DOHH2 (cell line): ENCODE data around the gene HMG20B.

Experiments
- H3F3A ChIP-seq: fragments of 200-600 bp; sonication (generic), shearing (Covaris generic); 2 replicates; pipeline ENCODE4 v1.6.0; 2016; ENCODE audit warnings: antibody characterized with exemption, mild to moderate bottlenecking; ENCODE audit not compliant: control insufficient read depth, insufficient read depth
- H3K27ac ChIP-seq: fragments of 200-600 bp; sonication (generic); 2 replicates; pipeline ENCODE4 v1.5.1; 2014; ENCODE audit warnings: low read depth, mild to moderate bottlenecking, low read length, moderate library complexity
- H3K27me3 ChIP-seq: fragments of 200-600 bp; sonication (generic); 2 replicates; pipeline ENCODE4 v1.6.1; 2014; ENCODE audit warnings: mild to moderate bottlenecking, low read length, mixed read lengths; ENCODE audit not compliant: control insufficient read depth
- H3K36me3 ChIP-seq: fragments of 200-600 bp; sonication (generic); 2 replicates; pipeline ENCODE4 v1.6.1; 2014; ENCODE audit warnings: mild to moderate bottlenecking, low read length, moderate library complexity, mixed read lengths; ENCODE audit not compliant: control insufficient read depth
- H3K4me1 ChIP-seq: fragments of 200-600 bp; sonication (generic); 2 replicates; pipeline ENCODE4 v1.6.1; 2014; ENCODE audit warnings: mild to moderate bottlenecking, low read length, mixed read lengths; ENCODE audit not compliant: control insufficient read depth
- H3K4me2 ChIP-seq: fragments of 200-600 bp; sonication (generic); 2 replicates; pipeline ENCODE4 v1.6.0; 2014; ENCODE audit warnings: mild to moderate bottlenecking, low read length, moderate library complexity
- H3K4me3 ChIP-seq: fragments of 200-600 bp; sonication (generic); 2 replicates; pipeline ENCODE4 v1.5.1; 2014; ENCODE audit warnings: mild to moderate bottlenecking, low read length, mixed read lengths
- H3K79me2 ChIP-seq: fragments of 200-600 bp; sonication (generic); 2 replicates; pipeline ENCODE4 v1.6.1; 2014; ENCODE audit warnings: mild to moderate bottlenecking, low read length, mixed read lengths; ENCODE audit not compliant: control insufficient read depth
- H3K9me2 ChIP-seq: fragments of 200-600 bp; sonication (generic); replicated peaks from 2 replicates; pipeline ENCODE4 v1.6.1; 2014; ENCODE audit warnings: mild to moderate bottlenecking, low read length, mixed read lengths; ENCODE audit not compliant: control insufficient read depth
- H3K9me3 ChIP-seq: fragments of 200-600 bp; sonication (generic); 2 replicates; pipeline ENCODE4 v1.6.1; 2014; ENCODE audit warnings: antibody characterized with exemption, low read length, mixed read lengths; ENCODE audit not compliant: control insufficient read depth, insufficient read depth
- H4K20me1 ChIP-seq: fragments of 200-600 bp; sonication (generic); 2 replicates; pipeline ENCODE4 v1.6.0; 2014; ENCODE audit warnings: low read depth, mild to moderate bottlenecking, antibody characterized with exemption, low read length, moderate library complexity; ENCODE audit not compliant: control insufficient read depth, insufficient read depth
- CTCF ChIP-seq: fragments of 200-600 bp; sonication (generic); IDR thresholded peaks from one replicate; pipeline ENCODE4 v1.5.1; 2014; ENCODE audit warnings: antibody characterized with exemption, mild to moderate bottlenecking, low read depth, low read length; ENCODE audit not compliant: poor library complexity, severe bottlenecking
- EZH2phosphoT487 ChIP-seq: fragments of 200-600 bp; sonication (generic); IDR thresholded peaks from 2 replicates; pipeline ENCODE4 v1.6.1; 2017; ENCODE audit warnings: borderline replicate concordance, mild to moderate bottlenecking, antibody characterized with exemption, low read length, moderate library complexity, mixed read lengths

HMG20B gene

GRCh38 chr19:3589439-3589838 is 16.7 kb downstream of the HMG20B start:
- H3K27ac ChIP-seq, result no peak overlapping the region
- H3K27me3 ChIP-seq, result no peaks in the 10 kb centered on the region
- no peaks in the 10 kb centered on the region for H3K79me2 ChIP-seq
- no peaks in the 10 kb centered on the region for H3K4me1 ChIP-seq
- no peaks in the 10 kb centered on the region for H3K9me2 ChIP-seq
- no peak overlapping the region for H3K4me2 ChIP-seq
- TF ChIP-seq CTCF (no peak), EZH2phosphoT487 (no peak)
- H3K36me3 ChIP-seq, result no peaks in the 10 kb centered on the region
- peaks cover 20% of the 10 kb centered on the region; the same call in 1 of the 2 replicates for H3K9me3 ChIP-seq
- H4K20me1 ChIP-seq, result no peaks in the 10 kb centered on the region
- no peaks in the 10 kb centered on the region for H3F3A ChIP-seq
- no peak overlapping the region for H3K4me3 ChIP-seq

DNA sequence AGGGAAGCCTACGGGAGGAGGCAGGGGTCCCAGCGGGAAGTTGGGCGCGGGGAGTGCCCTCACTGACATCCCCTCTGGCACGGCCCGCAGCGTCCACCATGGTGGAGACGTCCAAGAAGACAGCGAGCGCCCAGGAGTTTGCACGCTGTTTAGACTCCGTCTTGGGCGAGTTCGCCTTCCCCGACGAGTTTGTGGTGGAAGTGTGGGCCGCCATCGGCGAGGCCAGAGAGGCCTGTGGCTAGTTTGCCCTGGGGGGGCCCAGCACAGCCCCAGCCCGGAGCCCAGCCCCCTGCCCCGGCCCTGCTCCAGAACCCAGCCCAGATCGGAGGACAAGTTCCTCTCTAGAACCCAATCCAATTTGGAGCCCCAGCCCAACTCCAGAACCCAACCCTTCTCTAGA is 17.2 kb downstream of the HMG20B start:
- no peak for TF ChIP-seq EZH2phosphoT487
- TF ChIP-seq CTCF, result no peak
- Histone ChIP-seq H3K79me2 (no peaks in the 10 kb centered on the region), H3K4me1 (no peaks in the 10 kb centered on the region), H3K27ac (no peak overlapping the region), H3K27me3 (no peaks in the 10 kb centered on the region), H3F3A (no peaks in the 10 kb centered on the region), H3K9me2 (no peaks in the 10 kb centered on the region), H3K4me2 (no peak overlapping the region), H3K9me3 (peaks cover 20% of the 10 kb centered on the region; the same call in 1 of the 2 replicates), H3K4me3 (no peak overlapping the region), H3K36me3 (no peaks in the 10 kb centered on the region), H4K20me1 (no peaks in the 10 kb centered on the region)

DNA sequence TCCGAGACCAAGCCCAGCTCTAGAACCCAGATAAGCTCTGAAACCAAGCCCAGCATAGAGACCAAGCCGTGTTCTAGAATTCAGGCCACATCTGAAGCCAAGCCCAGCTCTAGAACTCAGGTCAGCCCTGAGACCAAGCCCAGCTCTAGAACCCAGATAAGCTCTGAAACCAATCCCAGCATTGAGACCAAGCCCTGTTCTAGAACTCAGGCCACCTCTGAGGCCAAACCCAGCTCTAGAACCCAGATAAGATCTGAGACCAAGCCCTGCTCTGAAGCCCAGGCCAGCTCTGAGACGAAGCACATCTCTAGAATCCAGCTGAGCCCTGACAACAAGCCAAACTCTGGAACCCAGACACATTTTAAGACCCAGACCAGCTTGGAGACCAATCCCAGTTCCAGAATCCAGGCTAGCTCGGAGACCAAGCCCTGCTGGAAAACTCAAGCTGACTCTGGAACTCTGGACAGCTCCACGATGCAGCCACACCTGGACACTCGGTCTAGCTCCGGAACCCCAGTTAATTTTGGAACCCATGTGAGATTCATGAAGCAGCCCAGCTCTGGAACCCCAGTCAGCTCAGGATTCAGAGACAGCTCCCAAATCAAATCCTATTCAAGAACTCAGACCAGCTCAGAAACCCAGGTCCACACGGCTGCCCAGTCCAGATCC is 18.4 kb downstream of the HMG20B start:
- Histone ChIP-seq H3K27ac (no peak overlapping the region), H3K4me1 (no peaks in the 10 kb centered on the region), H3K4me2 (no peak overlapping the region), H3K4me3 (no peak overlapping the region), H3K79me2 (no peaks in the 10 kb centered on the region), H3F3A (no peaks in the 10 kb centered on the region), H3K9me2 (no peaks in the 10 kb centered on the region), H3K27me3 (no peaks in the 10 kb centered on the region), H4K20me1 (no peaks in the 10 kb centered on the region), H3K36me3 (no peaks in the 10 kb centered on the region), H3K9me3 (peaks cover 20% of the 10 kb centered on the region; the same call in 1 of the 2 replicates)
- TF ChIP-seq EZH2phosphoT487, result no peak
- TF ChIP-seq CTCF, result no peak
